ENCODE data around the gene CLK1. TPM values are rescaled to one million over a fixed set of nuclear protein-coding genes. Genes with fewer than 3 reads are reported as not detected.

CLK1 gene
- 10 to 100 TPM; 54.9 to 62.8 TPM for total RNA-seq
- polyA plus RNA-seq (2013, experiment 1 of 2): 108 TPM
- polyA plus RNA-seq (2013, experiment 2 of 2): 98.1 TPM
- long read RNA-seq, experiment 1, transcript CLK1-204 (12 exons, 1,682 nt): major isoform, 5 of 18 reads
- long read RNA-seq, experiment 1, partial matches to known transcripts: 4 of 18 reads
- long read RNA-seq, experiment 1, other reads (novel, unspliced or antisense): 5 of 18 reads
- long read RNA-seq, experiment 2, transcript CLK1-204 (12 exons, 1,682 nt): major isoform, 18 of 43 reads
- long read RNA-seq, experiment 2, transcript CLK1-201 (13 exons, 1,888 nt): minor isoform, 7 of 43 reads
- long read RNA-seq, experiment 2, partial matches to known transcripts: 4 of 43 reads
- long read RNA-seq, experiment 2, other reads (novel, unspliced or antisense): 8 of 43 reads
- long read RNA-seq, experiment 3, transcript CLK1-210 (11 exons, 3,208 nt): minor isoform, 6 of 166 reads
- long read RNA-seq, experiment 3, transcript CLK1-201 (13 exons, 1,888 nt): minor isoform, 31 of 166 reads
- long read RNA-seq, experiment 3, transcript CLK1-204 (12 exons, 1,682 nt): major isoform, 101 of 166 reads
- long read RNA-seq, experiment 3, partial matches to known transcripts: 1 of 166 reads
- long read RNA-seq, experiment 3, other reads (novel, unspliced or antisense): 21 of 166 reads
- long read RNA-seq, experiment 4, transcript CLK1-204 (12 exons, 1,682 nt): major isoform, 33 of 62 reads
- long read RNA-seq, experiment 4, transcript CLK1-201 (13 exons, 1,888 nt): minor isoform, 12 of 62 reads
- long read RNA-seq, experiment 4, partial matches to known transcripts: 8 of 62 reads
- long read RNA-seq, experiment 4, other reads (novel, unspliced or antisense): 8 of 62 reads

GRCh38 chr2:200864176-200865034, at the start of gene CLK1:
CLK1 (minus strand) TSS chr2:200864658; CDS start chr2:200861862, 2,796 bp downstream.
- peak; percentile 94 for DNase-seq
- Mint-ChIP-seq H3K27ac (peak within 1 kb of the TSS; percentile 99), H3K9me3 (no peaks in the 10 kb centered on the region), H3K36me3 (ENCODE audit: low read depth) (peaks cover 26% of the 10 kb centered on the region), H3K4me3 (peak within 1 kb of the TSS; percentile 92), H3K4me1 (peaks cover 21% of the 10 kb centered on the region), H3K27me3 (ENCODE audit: insufficient read depth) (peaks cover 1% of the 10 kb centered on the region)
- H3K9ac ChIP-seq (ENCODE audit: extremely low read depth, low read length, poor library complexity, severe bottlenecking): peak within 1 kb of the TSS; percentile 99
- no peak for TF ChIP-seq CTCF (conservative IDR thresholded peaks at IDR 0.05)
- H3K4me3 ChIP-seq (ENCODE audit: low read length): peak within 1 kb of the TSS; percentile 91
- H3K9me3 ChIP-seq (ENCODE audit: control insufficient read depth, low read length): no peaks in the 10 kb centered on the region
- peak within 1 kb of the TSS; percentile 98 for H3K27ac ChIP-seq (ENCODE audit: low read depth, low read length)
- no peaks in the 10 kb centered on the region for H3K27me3 ChIP-seq (ENCODE audit: control insufficient read depth, insufficient read depth, low read length, poor library complexity, severe bottlenecking)
- WGBS, 2 experiments (ENCODE audit: insufficient coverage in 1 of 2, insufficient read length in 1 of 2): 3 to 5% methylated on average over 59 to 89 of the region's 89 CpGs
- peaks cover 26% of the 10 kb centered on the region for H3K36me3 ChIP-seq (ENCODE audit: control insufficient read depth, insufficient read depth, low read length)
- H3K4me1 ChIP-seq (ENCODE audit: control insufficient read depth, insufficient read depth, low read length): no peaks in the 10 kb centered on the region

DNA sequence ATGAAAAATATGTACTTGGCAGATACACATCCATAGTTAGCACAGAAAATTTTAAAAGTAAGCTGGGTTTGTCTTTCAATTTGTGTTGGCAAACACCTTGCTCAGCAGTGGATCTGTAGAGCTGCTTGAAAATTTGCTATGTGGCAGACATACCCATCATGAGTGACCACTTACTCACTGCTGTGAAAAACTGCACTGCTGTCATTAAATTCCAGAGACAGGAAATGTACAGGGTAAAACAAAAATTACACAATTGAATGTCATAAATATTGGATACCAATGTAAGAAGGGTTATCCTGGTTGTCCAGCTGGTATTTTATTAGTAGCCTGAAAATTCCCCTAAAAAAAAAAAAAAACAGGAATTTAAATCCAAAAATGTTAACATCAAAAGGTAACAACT, 49.2 kb upstream of the CLK1 start:
- H3K36me3 Mint-ChIP-seq (ENCODE audit: low read depth): peaks cover 70% of the 10 kb centered on the region

More for the DNA sequence above, 49.2 kb upstream of the CLK1 start:
- Mint-ChIP-seq H3K27ac (no peak overlapping the region), H3K4me1 (no peaks in the 10 kb centered on the region), H3K9me3 (no peaks in the 10 kb centered on the region), H3K27me3 (ENCODE audit: insufficient read depth) (no peaks in the 10 kb centered on the region), H3K4me3 (no peak overlapping the region)
- Histone ChIP-seq H3K27ac (ENCODE audit: low read depth, low read length) (no peak overlapping the region), H3K36me3 (ENCODE audit: control insufficient read depth, insufficient read depth, low read length) (peaks cover 89% of the 10 kb centered on the region), H3K27me3 (ENCODE audit: control insufficient read depth, insufficient read depth, low read length, poor library complexity, severe bottlenecking) (no peaks in the 10 kb centered on the region), H3K4me3 (ENCODE audit: low read length) (no peak overlapping the region), H3K9me3 (ENCODE audit: control insufficient read depth, low read length) (no peaks in the 10 kb centered on the region), H3K9ac (ENCODE audit: extremely low read depth, low read length, poor library complexity, severe bottlenecking) (no peak overlapping the region), H3K4me1 (ENCODE audit: control insufficient read depth, insufficient read depth, low read length) (no peaks in the 10 kb centered on the region)
- no peak for DNase-seq
- TF ChIP-seq CTCF (conservative IDR thresholded peaks at IDR 0.05): no peak

Data from endodermal cell (in vitro differentiated cells).